GM04503 (cell line): ENCODE measurements around the gene IFIT5.
"Not testable (repeated sequence)": the region's sequence is repeated elsewhere in the genome, so short reads cannot be mapped to it uniquely, and the experiment has no call there.

Experiments used
- DNase-seq: peaks from one replicate; pipeline ENCODE4 v3.0.0-alpha.2; 2012; ENCODE audit warnings: low read depth

IFIT5 gene

GRCh38 chr10:89428877-89429276, 14.5 kb downstream of the IFIT5 start:
- DNase-seq, result no peak

DNA sequence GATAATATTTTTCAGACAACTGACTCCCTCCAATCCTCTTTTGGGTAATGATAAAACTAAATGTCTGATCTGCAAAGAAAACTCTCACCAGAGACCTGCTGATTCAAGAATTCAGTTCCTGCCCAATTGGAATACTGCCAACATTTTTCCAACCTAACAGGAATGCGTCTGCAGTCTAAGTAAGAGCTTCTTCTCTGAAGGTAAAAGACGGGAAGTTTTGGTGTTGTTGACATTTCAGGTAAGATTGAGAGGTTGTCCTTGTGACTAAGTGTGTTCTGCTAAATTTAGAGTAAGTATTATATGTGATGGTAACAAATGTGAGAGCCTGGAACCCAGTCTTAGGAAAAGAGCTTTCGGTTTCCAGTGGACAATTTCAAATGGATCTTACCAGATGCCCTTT, 17.6 kb downstream of the IFIT5 start:
- no peak for DNase-seq

- no peak for DNase-seq
These were observed 24.2 kb downstream of the IFIT5 start for GRCh38 chr10:89438525-89438924.

GRCh38 chr10:89440226-89441009, 26.1 kb downstream of the IFIT5 start:
- DNase-seq, result no peak

- DNase-seq, result no peak
These were observed 27.9 kb downstream of the IFIT5 start for GRCh38 chr10:89442289-89442688.

DNA sequence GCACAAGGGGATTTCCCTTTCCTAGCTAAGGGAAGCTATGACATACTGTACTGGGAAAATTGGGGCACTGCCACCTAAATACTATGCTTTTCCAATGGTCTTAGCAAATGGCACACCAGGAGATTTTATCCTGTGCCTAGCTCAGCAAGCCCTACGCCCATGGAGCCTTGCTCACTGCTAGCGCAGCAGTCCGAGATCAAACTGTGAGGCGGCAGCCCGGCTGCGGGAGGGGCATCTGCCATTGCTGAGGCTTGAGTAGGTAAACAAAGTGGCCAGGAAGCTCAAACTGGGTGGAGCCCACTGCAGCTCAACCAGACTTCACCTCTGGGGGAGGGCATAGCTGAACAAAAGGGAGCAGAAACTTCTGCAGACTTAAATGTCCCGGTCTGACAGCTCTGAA, 30.5 kb downstream of the IFIT5 start:
- DNase-seq, result not testable (repeated sequence)

- DNase-seq, result no peak
These were observed 36.5 kb downstream of the IFIT5 start for GRCh38 chr10:89450901-89451300.

DNA sequence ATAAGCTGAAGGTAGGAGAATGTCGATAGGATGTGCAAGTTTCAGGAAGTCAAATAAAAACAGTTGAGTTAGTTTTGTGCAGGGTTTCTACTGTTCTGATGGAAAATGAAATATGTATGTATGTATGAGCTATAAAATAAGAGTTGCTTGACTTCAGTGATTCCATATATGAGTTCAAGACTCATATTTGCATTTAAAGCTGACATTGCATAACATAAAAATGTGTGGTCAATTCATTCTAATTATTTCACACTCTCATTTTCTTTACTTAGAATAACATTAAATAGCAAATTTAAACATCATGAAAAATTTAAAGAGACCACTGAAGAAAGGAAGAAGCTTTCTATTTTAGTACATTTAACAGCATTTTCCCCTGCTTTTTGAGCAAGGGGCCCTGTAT, 37.8 kb downstream of the IFIT5 start:
- DNase-seq, result no peak

- DNase-seq, result no peak
These were observed 40.4 kb downstream of the IFIT5 start for GRCh38 chr10:89454561-89455347.

GRCh38 chr10:89458291-89458690, 43.9 kb downstream of the IFIT5 start:
- DNase-seq, result no peak

DNA sequence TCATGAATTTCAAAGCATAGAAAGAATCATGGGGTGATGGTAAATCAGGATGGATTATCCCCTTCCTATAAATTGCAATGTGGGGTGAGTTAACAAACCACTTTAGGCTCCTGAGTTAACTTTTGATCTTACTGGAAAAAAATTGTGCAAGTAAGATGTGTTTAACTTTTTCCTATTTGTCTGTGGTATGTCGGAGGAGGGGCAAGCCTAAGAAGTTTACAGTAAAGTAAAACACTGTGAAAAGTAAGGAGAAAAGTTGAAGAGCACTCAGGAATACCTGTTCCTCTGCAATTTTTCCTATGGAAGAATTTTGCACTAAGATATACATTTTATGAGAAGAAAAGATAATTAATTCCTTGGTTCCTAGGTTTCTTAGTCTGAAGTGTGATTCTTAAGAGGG, 44.4 kb downstream of the IFIT5 start:
- no peak for DNase-seq

- DNase-seq, result no peak
These were observed 49.6 kb downstream of the IFIT5 start for GRCh38 chr10:89463846-89464537.

DNA sequence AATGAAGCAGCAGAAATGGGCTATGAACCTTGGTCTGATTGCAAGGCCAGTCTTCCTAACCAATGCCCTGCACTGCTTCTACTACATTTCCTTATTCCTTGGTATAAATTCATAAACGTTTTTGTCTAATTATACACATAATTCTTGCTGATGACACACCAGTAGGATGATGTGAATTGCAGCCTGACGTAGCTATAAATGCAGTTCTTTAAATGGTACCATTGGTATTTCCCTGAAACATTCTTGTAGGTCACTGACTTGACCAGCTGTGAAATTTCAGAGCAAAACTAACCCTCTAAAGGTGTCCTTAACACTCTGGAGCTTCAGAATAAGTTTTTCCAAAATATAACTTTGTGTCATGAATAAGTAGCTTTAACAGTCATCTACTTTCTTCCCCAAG, 50.8 kb downstream of the IFIT5 start:
- DNase-seq, result no peak

DNA sequence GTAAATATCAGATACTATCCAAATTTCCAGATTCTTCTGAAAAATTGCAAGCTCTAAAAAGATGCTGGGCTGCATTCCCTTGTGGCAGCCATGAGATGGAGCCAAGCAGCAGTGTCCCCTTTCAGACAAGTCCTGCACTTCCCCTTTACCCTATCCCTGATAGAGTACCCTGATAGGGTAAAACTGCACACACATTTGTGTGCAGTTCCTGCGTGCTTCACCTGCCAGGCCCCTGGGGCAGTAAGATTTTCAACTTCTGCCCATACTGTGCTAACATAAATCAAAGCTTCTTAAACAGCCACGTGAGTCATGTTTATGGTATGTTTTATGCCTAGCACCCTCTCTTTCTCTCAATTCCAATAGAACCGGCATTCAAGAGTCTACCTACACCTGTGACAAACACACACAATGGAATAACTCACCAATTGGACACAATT, 52.2 kb downstream of the IFIT5 start:
- DNase-seq, result no peak

DNA sequence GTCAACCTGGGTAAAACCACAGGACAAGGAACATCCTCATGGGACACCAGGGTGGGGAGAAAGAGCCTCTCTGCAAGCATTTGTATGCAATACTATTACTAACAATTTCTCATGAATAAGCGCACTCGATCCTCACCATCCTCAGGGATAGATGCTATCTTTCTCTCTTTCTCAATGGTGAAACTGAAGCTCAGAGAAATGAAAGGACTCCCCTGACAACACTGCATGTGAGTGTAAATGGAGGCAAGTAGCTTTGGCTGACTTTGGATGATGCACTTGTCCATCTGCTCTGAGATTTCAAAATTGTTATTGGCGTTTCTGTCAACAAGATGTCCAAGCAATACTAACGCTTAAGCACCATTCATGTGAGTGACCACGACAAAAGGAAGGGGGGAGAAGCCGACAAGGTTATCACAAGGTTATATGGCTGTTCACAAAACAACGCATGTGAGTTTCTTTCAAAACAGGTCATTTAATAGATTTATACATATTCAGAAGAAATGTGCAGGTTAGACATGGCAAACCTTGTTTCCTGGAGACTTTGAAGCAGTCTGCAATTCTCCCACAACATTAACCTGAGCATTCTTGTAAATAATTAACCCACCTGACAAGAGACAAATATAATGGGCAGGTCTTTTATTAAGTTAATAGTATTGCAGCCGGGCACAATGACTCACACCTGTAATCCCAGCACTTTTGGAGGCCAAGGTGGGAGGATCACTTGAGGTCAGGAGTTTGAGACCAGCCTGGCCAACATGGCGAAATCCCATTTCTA, 54.0 kb downstream of the IFIT5 start:
- DNase-seq, result no peak

DNA sequence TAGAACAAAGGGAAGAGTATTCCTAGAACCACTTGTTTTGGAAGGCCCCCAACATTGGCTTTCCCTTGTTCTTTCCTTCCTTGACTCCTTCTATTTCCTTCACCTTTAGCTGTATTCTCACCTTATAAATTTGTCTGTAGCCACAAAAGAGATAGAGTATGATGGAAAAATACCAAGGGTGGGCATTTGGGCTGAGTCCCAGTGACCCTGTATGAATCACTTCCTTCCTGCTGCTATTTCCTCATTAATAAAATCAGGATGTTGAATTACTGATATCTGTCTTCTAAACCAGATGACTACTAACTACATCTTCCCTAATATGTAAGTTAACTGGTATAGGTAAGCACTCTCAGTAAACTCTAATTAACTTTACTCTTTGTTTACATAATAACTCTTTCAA, 55.1 kb downstream of the IFIT5 start:
- no peak for DNase-seq
